HepG2 (cell line): ENCODE measurements around the gene FSIP1. TPM values are rescaled to one million over a fixed set of nuclear protein-coding genes. Genes with fewer than 3 reads are reported as not detected.
A peak's percentile ranks its signal among the peaks of the same experiment; 100 is the strongest.

ENCODE experiments used
- AHDC1 ChIP-seq: sonication (generic); formaldehyde crosslinking; IDR thresholded peaks from 2 replicates; pipeline ENCODE4 v1.5.1; 2020; ENCODE audit warnings: mild to moderate bottlenecking, missing genetic modification reagents, borderline replicate concordance
- BCL3 ChIP-seq: sonication (generic); formaldehyde crosslinking; IDR thresholded peaks from 2 replicates; pipeline ENCODE4 v1.5.1; 2020; ENCODE audit warnings: mild to moderate bottlenecking, missing genetic modification reagents, moderate library complexity
- CCAR2 ChIP-seq: fragments of 200-400 bp; formaldehyde crosslinking; optimal IDR thresholded peaks from 2 replicates; pipeline ENCODE3; 2018; ENCODE audit warnings: low read depth, mild to moderate bottlenecking, low read length, moderate library complexity
- DNMT3B ChIP-seq: conservative IDR thresholded peaks from 2 replicates; pipeline ENCODE4 v1.6.1; 2016; ENCODE audit warnings: missing biosample characterization, control low read depth
- FOXK2 ChIP-seq: fragments of 450-650 bp; IDR thresholded peaks from 2 replicates; pipeline ENCODE4 v1.6.1; 2016
- KMT2A ChIP-seq: sonication (generic); formaldehyde crosslinking; IDR thresholded peaks from 2 replicates; pipeline ENCODE4 v1.4.0; 2020; ENCODE audit warnings: missing genetic modification reagents
- MEIS1 ChIP-seq: sonication (generic); formaldehyde crosslinking; IDR thresholded peaks from 2 replicates; pipeline ENCODE4 v1.9.0; 2021; ENCODE audit warnings: mild to moderate bottlenecking, missing genetic modification reagents, moderate library complexity, borderline replicate concordance
- MIXL1 ChIP-seq: IDR thresholded peaks from 2 replicates; pipeline ENCODE4 v1.6.1; 2016
- MXD1 ChIP-seq: sonication (generic); formaldehyde crosslinking; IDR thresholded peaks from 2 replicates; pipeline ENCODE4 v1.4.0; 2020; ENCODE audit warnings: mild to moderate bottlenecking, missing genetic modification reagents
- NONO ChIP-seq, 2 experiments: fragments of 450-650 bp in 1 of 2; sonication (generic) in 1 of 2; formaldehyde crosslinking in 1 of 2; IDR thresholded peaks in 1 of 2; conservative IDR thresholded peaks in 1 of 2; 2 replicates each; pipeline versions ENCODE4 v1.6.1 to v1.8.0; 2017 to 2022; ENCODE audit warnings: mild to moderate bottlenecking in 1 of 2, missing genetic modification reagents in 1 of 2, moderate library complexity in 1 of 2
- ONECUT2 ChIP-seq: sonication (generic); formaldehyde crosslinking; IDR thresholded peaks from 2 replicates; pipeline ENCODE4 v1.4.0; 2020; ENCODE audit warnings: missing genetic modification reagents
- PHF5A ChIP-seq: IDR thresholded peaks from one replicate; pipeline ENCODE4 v1.6.1; 2018; ENCODE audit warnings: low read depth, missing genetic modification reagents; ENCODE audit not compliant: unreplicated experiment
- SKI ChIP-seq: fragments of 450-650 bp; IDR thresholded peaks from one replicate; pipeline ENCODE4 v1.6.1; 2018; ENCODE audit warnings: mild to moderate bottlenecking; ENCODE audit not compliant: partially characterized antibody
- SNAI1 ChIP-seq: sonication (generic); formaldehyde crosslinking; IDR thresholded peaks from 2 replicates; pipeline ENCODE4 v1.5.0; 2020; ENCODE audit warnings: mild to moderate bottlenecking, missing genetic modification reagents, borderline replicate concordance
- SOX13 ChIP-seq, 3 experiments: fragments of 450-650 bp in 1 of 3; sonication (generic) in 1 of 3; formaldehyde crosslinking in 1 of 3; IDR thresholded peaks in 2 of 3; conservative IDR thresholded peaks in 1 of 3; 2 replicates each; pipeline versions ENCODE4 v1.5.0 to v1.6.1; 2016 to 2020; ENCODE audit warnings: antibody characterized with exemption in 1 of 3, mild to moderate bottlenecking in 1 of 3, missing compliant biosample characterization in 1 of 3, missing genetic modification reagents in 1 of 3, moderate library complexity in 1 of 3
- TAF15 ChIP-seq: fragments of 200-400 bp; formaldehyde crosslinking; IDR thresholded peaks from one replicate; pipeline ENCODE4 v1.6.1; 2018; ENCODE audit warnings: mild to moderate bottlenecking, low read depth, low read length; ENCODE audit not compliant: poor library complexity, severe bottlenecking
- TGIF2 ChIP-seq: IDR thresholded peaks from 2 replicates; pipeline ENCODE4 v1.6.1; 2016; ENCODE audit warnings: control low read depth, missing compliant biosample characterization
- ZNF264 ChIP-seq: sonication (generic); formaldehyde crosslinking; IDR thresholded peaks from 2 replicates; pipeline ENCODE4 v1.4.0; 2020; ENCODE audit warnings: missing genetic modification reagents
- ZNF430 ChIP-seq: sonication (generic); formaldehyde crosslinking; IDR thresholded peaks from 2 replicates; pipeline ENCODE4 v1.9.0; 2021; ENCODE audit warnings: mild to moderate bottlenecking, missing genetic modification reagents
- ZNF563 ChIP-seq: sonication (generic); formaldehyde crosslinking; IDR thresholded peaks from 2 replicates; pipeline ENCODE4 v1.8.0; 2022; ENCODE audit warnings: mild to moderate bottlenecking, moderate library complexity, missing genetic modification reagents
- ZNF792 ChIP-seq: IDR thresholded peaks from 2 replicates; pipeline ENCODE4 v1.6.1; 2016
- polyA plus RNA-seq, 8 experiments: library from polyadenylated mRNA; depleted of rRNA in 3 of 8; stranded (reverse) in 7 of 8; unstranded in 1 of 8; fragments of >200 nt; fragmentation: Illumina TruSeq in 4 of 8; extraction: Trizol in 4 of 8; gene quantifications; 2 replicates each; pipeline versions ENCODE4 v1.2.1 to v1.2.3, GENCODE V29; 2011 to 2016; ENCODE audit warnings: low read depth in 4 of 8, missing spikeins in 1 of 8, mixed read lengths in 1 of 8; ENCODE audit not compliant: insufficient read depth in 1 of 8
- total RNA-seq, 5 experiments: library from RNA; depleted of rRNA; stranded (reverse); fragments of >200 nt; fragmentation: Illumina TruSeq; extraction: Trizol; gene quantifications; 2 replicates each; pipeline ENCODE4 v1.2.3, GENCODE V29; 2016; ENCODE audit warnings: low read depth in 1 of 5

FSIP1 gene
- total and polyA plus RNA-seq, 2 of the 13 experiments (the other 11 are each of a cell fraction or from before 2014, with no cell fraction given), result 0.18 TPM; not detected in 1

- no peak for TF ChIP-seq NONO (IDR thresholded peaks at IDR 0.05)
- TF ChIP-seq NONO (CRISPR knock-in tag; conservative IDR thresholded peaks at IDR 0.05), result no peak; the same call in 1 of the 2 replicates
- peak; percentile 54; the same call in 1 of the 2 replicates for TF ChIP-seq ZNF792 (CRISPR knock-in tag)
- no peak for TF ChIP-seq SKI
- TF ChIP-seq MXD1, result no peak
- no peak; the same call in 1 of the 2 replicates for TF ChIP-seq ZNF563 (CRISPR knock-in tag)
- TF ChIP-seq DNMT3B, result no peak
- TF ChIP-seq SOX13 (IDR thresholded peaks at IDR 0.05), result no peak
- 0 out of 4 replicates have a peak, but pooled peaks of 1 of the 2 experiments have one; percentile 16 for TF ChIP-seq SOX13 (CRISPR knock-in tag; conservative IDR thresholded peaks at IDR 0.05 in 1 of 2, IDR thresholded peaks at IDR 0.05 in 1 of 2)
- no peak; the same call in 1 of the 2 replicates for TF ChIP-seq BCL3
- no peak for TF ChIP-seq CCAR2
- TF ChIP-seq FOXK2, result no peak
- TF ChIP-seq SNAI1, result 0 out of 2 replicates have a peak, but pooled peaks have one; percentile 17
- TF ChIP-seq ZNF430 (CRISPR knock-in tag), result no peak; the same call in 1 of the 2 replicates
- TF ChIP-seq KMT2A, result peak; percentile 43; the same call in 1 of the 2 replicates
- no peak; the same call in 1 of the 2 replicates for TF ChIP-seq ONECUT2 (CRISPR knock-in tag)
- no peak for TF ChIP-seq TAF15
- TF ChIP-seq ZNF264 (CRISPR knock-in tag), result no peak
- no peak for TF ChIP-seq PHF5A (CRISPR knock-in tag)
- no peak for TF ChIP-seq AHDC1 (CRISPR knock-in tag)
- TF ChIP-seq MEIS1 (CRISPR knock-in tag), result peak; percentile 50; the same call in 1 of the 2 replicates
- TF ChIP-seq TGIF2 (CRISPR knock-in tag), result peak; percentile 53; the same call in 1 of the 2 replicates
- TF ChIP-seq MIXL1 (CRISPR knock-in tag), result no peak
Measured at GRCh38 chr15:39580485-39581241, 202.0 kb downstream of the FSIP1 start, which contains the start of gene THBS1 (continued).
